Neuronal stem cell (in vitro differentiated cells): Measurements from ENCODE around the gene C17orf100.

Experiments used
- DNase-seq: peaks from one replicate; pipeline ENCODE4 v3.0.0-alpha.2; 2013; ENCODE audit warnings: low spot score
- H2AFZ ChIP-seq: one replicate; pipeline ENCODE4 v1.6.1; 2013; ENCODE audit warnings: mild to moderate bottlenecking, low read length, inconsistent platforms
- H2AK5ac ChIP-seq: 2 replicates; pipeline ENCODE4 v1.6.1; 2013; ENCODE audit warnings: low read depth, mild to moderate bottlenecking, inconsistent platforms, low read length, moderate library complexity, mixed read lengths
- H2BK120ac ChIP-seq: 2 replicates; pipeline ENCODE4 v1.6.1; 2013; ENCODE audit warnings: low read depth, mild to moderate bottlenecking, inconsistent platforms, low read length, moderate library complexity, mixed read lengths
- H2BK12ac ChIP-seq: one replicate; pipeline ENCODE4 v1.6.1; 2013; ENCODE audit warnings: low read length, inconsistent platforms
- H2BK15ac ChIP-seq: 2 replicates; pipeline ENCODE4 v1.6.1; 2013; ENCODE audit warnings: mild to moderate bottlenecking, low read length, inconsistent platforms, mixed read lengths
- H2BK5ac ChIP-seq: one replicate; pipeline ENCODE4 v1.6.1; 2013; ENCODE audit warnings: inconsistent platforms, mild to moderate bottlenecking, low read length, moderate library complexity
- H3K14ac ChIP-seq: one replicate; pipeline ENCODE4 v1.6.1; 2013; ENCODE audit warnings: low read length, inconsistent platforms
- H3K18ac ChIP-seq: 2 replicates; pipeline ENCODE4 v1.6.1; 2013; ENCODE audit warnings: low read length, inconsistent platforms
- H3K23ac ChIP-seq: 2 replicates; pipeline ENCODE4 v1.6.1; 2013; ENCODE audit warnings: low read depth, mild to moderate bottlenecking, mixed read lengths, low read length, inconsistent platforms; ENCODE audit not compliant: poor library complexity
- H3K27ac ChIP-seq: replicated peaks from 3 replicates; pipeline ENCODE4 v1.5.1; 2013; ENCODE audit warnings: low read length, inconsistent platforms
- H3K27me3 ChIP-seq, 3 experiments: 2 replicates each; pipeline ENCODE4 v1.6.1; 2013; ENCODE audit warnings: low read length in 3 of 3, mild to moderate bottlenecking in 2 of 3, inconsistent platforms in 1 of 3, low read depth in 1 of 3, mixed read lengths in 1 of 3, moderate library complexity in 1 of 3; ENCODE audit not compliant: control insufficient read depth in 3 of 3, insufficient read depth in 3 of 3
- H3K36me3 ChIP-seq, 2 donors: replicated peaks in 1 of 2; 2 replicates each; pipeline ENCODE4 v1.6.1; 2013; ENCODE audit warnings: low read length in 2 of 2; ENCODE audit not compliant: control insufficient read depth in 2 of 2, insufficient read depth in 2 of 2
- H3K4ac ChIP-seq: 2 replicates; pipeline ENCODE4 v1.6.1; 2013; ENCODE audit warnings: inconsistent platforms, mild to moderate bottlenecking, low read length, moderate library complexity
- H3K4me1 ChIP-seq, 2 donors: 1 replicate in 1 of 2; 2 replicates in 1 of 2; pipeline ENCODE4 v1.6.1; 2013; ENCODE audit warnings: low read length in 2 of 2, low read depth in 1 of 2; ENCODE audit not compliant: control insufficient read depth in 2 of 2, insufficient read depth in 1 of 2
- H3K4me2 ChIP-seq: one replicate; pipeline ENCODE4 v1.6.1; 2013; ENCODE audit warnings: mild to moderate bottlenecking, low read length, inconsistent platforms; ENCODE audit not compliant: insufficient read depth, poor library complexity, severe bottlenecking
- H3K4me3 ChIP-seq, 2 donors: 2 replicates each; pipeline ENCODE4 v1.5.1; 2013; ENCODE audit warnings: low read length in 2 of 2, mild to moderate bottlenecking in 2 of 2, inconsistent platforms in 1 of 2, moderate library complexity in 1 of 2
- H3K79me1 ChIP-seq: one replicate; pipeline ENCODE4 v1.6.1; 2013; ENCODE audit warnings: low read depth, mild to moderate bottlenecking, inconsistent platforms, low read length, moderate library complexity
- H3K9ac ChIP-seq: one replicate; pipeline ENCODE4 v1.6.1; 2013; ENCODE audit warnings: mild to moderate bottlenecking, low read depth, low read length, inconsistent platforms; ENCODE audit not compliant: poor library complexity
- H3K9me3 ChIP-seq, 2 donors: replicated peaks in 1 of 2; 2 replicates each; pipeline versions ENCODE3 to v1.6.1; 2013; ENCODE audit warnings: low read length in 2 of 2, mild to moderate bottlenecking in 2 of 2, inconsistent platforms in 1 of 2, low read depth in 1 of 2, mixed read lengths in 1 of 2, moderate library complexity in 1 of 2; ENCODE audit not compliant: control insufficient read depth in 2 of 2, insufficient read depth in 1 of 2
- H4K8ac ChIP-seq: one replicate; pipeline ENCODE4 v1.6.1; 2013; ENCODE audit warnings: low read depth, mild to moderate bottlenecking, inconsistent platforms, low read length, moderate library complexity
- H4K91ac ChIP-seq: one replicate; pipeline ENCODE4 v1.6.1; 2013; ENCODE audit warnings: low read length, low read depth, mild to moderate bottlenecking, inconsistent platforms; ENCODE audit not compliant: poor library complexity
- WGBS, 2 donors: extraction: QIAGEN DNeasy Blood & Tissue Kit; methylation state at CpG; one replicate each; pipeline ENCODE4 v1.1.7; 2013; ENCODE audit warnings: missing lambda C conversion rate in 2 of 2, mixed read lengths in 1 of 2; ENCODE audit not compliant: insufficient read length in 2 of 2, insufficient replicate concordance in 1 of 2; ENCODE audit errors: extremely low coverage in 2 of 2; 5-methylcytosine and 5-hydroxymethylcytosine counted together

Gene C17orf100

GRCh38 chr17:6640536-6641246 is 10.9 kb upstream of the C17orf100 start, which contains the start of the genes KIAA0753 and TXNDC17:
Gene KIAA0753, minus strand, starts transcription at chr17:6640711. Its CDS starts 5,608 bp downstream, at chr17:6635103.
Gene TXNDC17, plus strand, starts transcription at chr17:6641060. Its CDS starts 23 bp downstream, at chr17:6641083.
- Histone ChIP-seq H2BK15ac (peak within 1 kb of the TSS; percentile 78), H3K4me1 (peaks cover 9 to 13% of the 10 kb centered on the region in 2 donors), H3K27ac (peak within 1 kb of the TSS; percentile 94), H3K9ac (peak within 1 kb of the TSS; percentile 98), H3K4ac (peak within 1 kb of the TSS; percentile 97), H3K9me3 (no peaks in the 10 kb centered on the region), H3K23ac (peak within 1 kb of the TSS; percentile 97), H2BK12ac (peak within 1 kb of the TSS; percentile 30), H3K4me2 (peak within 1 kb of the TSS; percentile 90), H2AK5ac (peak within 1 kb of the TSS; percentile 97), H3K18ac (peak within 1 kb of the TSS; percentile 98), H4K91ac (peak within 1 kb of the TSS; percentile 22), H3K14ac (peak within 1 kb of the TSS; percentile 76), H2AFZ (peak within 1 kb of the TSS; percentile 100), H3K4me3 (peak within 1 kb of the TSS; percentile 76 to 97), H4K8ac (no peak within 1 kb of the TSS), H3K79me1 (peaks cover 31% of the 10 kb centered on the region), H3K27me3 (no peaks in the 10 kb centered on the region), H2BK5ac (peak within 1 kb of the TSS; percentile 69), H2BK120ac (no peak within 1 kb of the TSS), H3K36me3 (peaks cover 4 to 57% of the 10 kb centered on the region in 2 donors)
- DNase-seq: peak; percentile 89
- WGBS, 2 donors: no CpG with 5 or more reads among the region's 52 CpGs

GRCh38 chr17:6641247-6641863 is 10.2 kb upstream of the C17orf100 start:
- Histone ChIP-seq H3K4ac (no peak overlapping the region), H3K23ac (peak overlapping the region; percentile 97), H3K14ac (no peak overlapping the region), H3K9me3 (no peaks in the 10 kb centered on the region), H4K8ac (no peak overlapping the region), H2BK120ac (no peak overlapping the region), H3K36me3 (peaks cover 4 to 57% of the 10 kb centered on the region in 2 donors), H2AFZ (peak overlapping the region; percentile 100), H2AK5ac (no peak overlapping the region), H3K27ac (peak overlapping the region; percentile 94), H3K4me1 (peaks cover 9 to 13% of the 10 kb centered on the region in 2 donors), H3K4me2 (peak overlapping the region; percentile 90), H4K91ac (peak overlapping the region; percentile 22), H3K79me1 (peaks cover 31% of the 10 kb centered on the region), H3K18ac (peak overlapping the region; percentile 89), H2BK15ac (no peak overlapping the region), H2BK12ac (no peak overlapping the region), H2BK5ac (peak overlapping the region; percentile 69), H3K9ac (peak overlapping the region; percentile 93), H3K4me3 (peak overlapping the region; percentile 76 to 97), H3K27me3 (no peaks in the 10 kb centered on the region)
- WGBS, 2 donors: no CpG with 5 or more reads among the region's 20 CpGs
- no peak for DNase-seq

DNA sequence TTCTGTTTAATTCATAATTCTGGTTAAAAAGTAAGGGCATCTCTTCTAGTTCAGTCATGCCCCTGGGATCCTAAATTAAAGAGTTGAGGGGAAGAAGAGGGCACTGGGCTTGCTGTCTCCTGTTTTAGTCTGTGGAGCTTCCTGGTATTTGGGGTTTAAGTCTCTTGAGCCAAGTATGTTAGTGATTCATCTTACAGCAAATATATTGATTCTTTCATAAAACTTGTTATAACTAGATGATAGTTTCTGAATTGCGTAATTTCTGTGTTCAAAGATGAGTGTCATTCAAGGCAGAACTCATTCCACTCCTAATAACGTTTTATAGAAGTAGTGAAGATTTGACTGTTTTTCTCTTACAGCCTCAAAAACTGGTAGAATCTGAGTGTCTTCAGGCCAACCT is 9.0 kb upstream of the C17orf100 start:
- Histone ChIP-seq H3K23ac (no peak overlapping the region), H3K14ac (no peak overlapping the region), H2AK5ac (no peak overlapping the region), H3K4ac (no peak overlapping the region), H3K9me3 (no peaks in the 10 kb centered on the region), H3K9ac (no peak overlapping the region), H2BK120ac (no peak overlapping the region), H2BK5ac (no peak overlapping the region), H3K79me1 (peaks cover 24% of the 10 kb centered on the region), H2BK15ac (no peak overlapping the region), H3K4me2 (no peak overlapping the region), H2BK12ac (no peak overlapping the region), H2AFZ (no peak overlapping the region), H4K8ac (no peak overlapping the region), H3K27me3 (no peaks in the 10 kb centered on the region), H3K18ac (no peak overlapping the region), H3K4me3 (no peak overlapping the region), H3K4me1 (peaks cover 9 to 13% of the 10 kb centered on the region in 2 donors), H4K91ac (no peak overlapping the region), H3K36me3 (peaks cover 4 to 58% of the 10 kb centered on the region in 2 donors), H3K27ac (no peak overlapping the region)
- WGBS, 2 donors: no CpG with 5 or more reads among the region's 2 CpGs
- DNase-seq: no peak
